ENCODE data around the gene ZNF470.

Gene ZNF470

GRCh38 chr19:56608274-56608964 lies 41.2 kb downstream of the ZNF470 start:
- DNase-seq: no peak

GRCh38 chr19:56611288-56611687 lies 44.0 kb downstream of the ZNF470 start:
- DNase-seq: no peak

- no peak for DNase-seq
Observed at GRCh38 chr19:56612737-56613136, 45.5 kb downstream of the ZNF470 start.

GRCh38 chr19:56613639-56614038 lies 46.4 kb downstream of the ZNF470 start:
- no peak for DNase-seq

- DNase-seq: no peak
Observed at GRCh38 chr19:56617531-56617930, 50.3 kb downstream of the ZNF470 start.

GRCh38 chr19:56619121-56619520 lies 51.9 kb downstream of the ZNF470 start:
- DNase-seq: no peak

GRCh38 chr19:56622374-56622773 lies 55.1 kb downstream of the ZNF470 start:
- DNase-seq: no peak

GRCh38 chr19:56623006-56623405 lies 55.7 kb downstream of the ZNF470 start:
- no peak for DNase-seq

- DNase-seq: no peak
Observed at GRCh38 chr19:56625708-56626107, 58.4 kb downstream of the ZNF470 start.

- no peak for DNase-seq
Observed at GRCh38 chr19:56633021-56633420, 65.8 kb downstream of the ZNF470 start.

- peak in 42 of 56 donors; percentile 7 to 77 (median 44) for DNase-seq
Observed at GRCh38 chr19:56637976-56638555, 70.8 kb downstream of the ZNF470 start.

Measured in amygdala (tissue), 56 donors.